Activated effector memory CD4-positive, alpha-beta T cell treated with Interleukin-2 at 50 U/mL for 16 hours (primary cell): Measurements from ENCODE around the gene HSPB7.
A peak's percentile ranks its signal among the peaks of the same experiment; 100 is the strongest.

Experiments used
- DNase-seq: peaks from one replicate; pipeline ENCODE4 v3.0.0-alpha.2; 2020

The HSPB7 gene

DNA sequence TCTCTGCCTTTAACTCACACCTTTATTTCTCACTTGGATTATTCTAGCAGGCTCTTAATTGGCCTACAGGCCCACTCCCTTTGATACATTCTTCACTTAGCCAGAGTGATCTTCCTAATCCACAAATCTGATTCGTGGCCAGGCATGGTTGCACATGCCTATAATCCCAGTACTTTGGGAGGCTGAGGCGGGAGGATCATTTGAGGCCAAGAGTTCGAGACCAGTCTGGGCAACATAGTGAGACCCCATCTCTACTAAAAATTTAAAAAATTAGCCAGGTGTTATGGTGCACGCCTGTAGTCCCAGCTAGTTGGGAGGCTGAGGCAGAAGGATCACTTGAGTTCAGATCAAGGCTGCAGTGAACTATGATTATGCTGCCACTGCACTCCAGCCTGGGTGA lies 44.1 kb downstream of the HSPB7 start:
- DNase-seq, result no peak

DNA sequence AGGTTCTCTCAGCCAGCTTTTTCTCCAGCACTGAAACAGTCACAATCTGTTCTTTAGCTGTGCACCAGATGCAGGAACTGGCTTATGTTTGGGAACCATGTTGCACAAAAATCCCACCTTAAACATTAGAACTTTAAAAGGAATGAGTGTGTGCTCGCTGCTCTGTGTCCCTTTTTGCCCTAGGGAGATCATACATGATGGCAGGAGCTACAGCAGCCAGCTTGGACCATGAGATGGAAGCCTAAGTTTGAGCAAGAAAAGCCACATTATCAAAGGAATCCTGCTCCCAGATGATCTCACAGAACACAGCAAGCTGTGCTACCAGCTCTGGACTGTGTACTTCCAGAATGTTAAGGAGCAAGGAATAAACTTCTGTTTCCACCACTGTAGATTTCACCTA lies 45.4 kb downstream of the HSPB7 start:
- no peak for DNase-seq

DNA sequence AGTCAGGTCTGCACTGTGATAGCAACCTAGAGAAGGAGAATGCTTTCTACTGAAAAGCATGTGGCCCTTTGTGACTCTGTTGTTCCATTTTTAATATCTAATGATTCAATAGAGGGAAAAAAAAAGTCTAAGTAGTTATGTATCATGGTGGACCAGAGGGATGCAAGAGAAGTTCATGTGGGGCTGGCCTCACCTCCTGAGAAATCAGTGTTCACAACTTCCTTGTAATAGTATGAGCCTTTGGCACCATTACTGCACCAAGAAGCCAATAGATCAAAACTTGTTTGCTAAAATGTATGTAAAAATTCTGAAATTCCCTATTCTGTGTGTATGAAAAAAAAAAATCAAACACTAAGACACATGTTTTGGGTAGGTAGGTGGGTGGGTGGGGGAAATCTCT lies 46.9 kb downstream of the HSPB7 start:
- no peak for DNase-seq

DNA sequence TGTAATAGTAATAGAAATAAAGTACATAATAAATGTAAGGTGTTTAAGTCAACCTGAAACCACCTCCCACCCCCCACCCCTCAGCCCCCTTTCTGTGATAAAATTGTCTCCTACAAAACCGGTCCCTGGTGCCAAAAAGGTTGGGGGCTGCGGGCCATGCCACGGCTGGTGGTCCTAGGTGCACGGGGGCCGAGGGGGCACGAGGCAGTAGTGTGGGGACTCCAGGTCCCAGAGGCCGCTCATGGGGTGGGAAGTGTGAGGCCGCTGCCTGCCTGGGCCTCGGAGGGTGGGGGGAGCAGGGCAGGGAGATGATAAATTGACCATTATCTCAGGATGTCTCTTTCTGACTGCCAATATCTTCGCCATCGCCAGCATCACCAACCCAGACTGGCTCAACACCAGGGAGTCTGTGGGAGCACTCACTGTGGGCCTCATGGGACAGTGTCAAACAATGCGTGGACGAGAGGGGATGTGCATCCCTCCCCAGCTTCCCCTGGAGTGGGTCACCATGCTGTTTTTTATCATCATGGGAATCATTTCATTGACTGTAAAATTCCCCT lies 48.4 kb downstream of the HSPB7 start:
- no peak for DNase-seq

DNA sequence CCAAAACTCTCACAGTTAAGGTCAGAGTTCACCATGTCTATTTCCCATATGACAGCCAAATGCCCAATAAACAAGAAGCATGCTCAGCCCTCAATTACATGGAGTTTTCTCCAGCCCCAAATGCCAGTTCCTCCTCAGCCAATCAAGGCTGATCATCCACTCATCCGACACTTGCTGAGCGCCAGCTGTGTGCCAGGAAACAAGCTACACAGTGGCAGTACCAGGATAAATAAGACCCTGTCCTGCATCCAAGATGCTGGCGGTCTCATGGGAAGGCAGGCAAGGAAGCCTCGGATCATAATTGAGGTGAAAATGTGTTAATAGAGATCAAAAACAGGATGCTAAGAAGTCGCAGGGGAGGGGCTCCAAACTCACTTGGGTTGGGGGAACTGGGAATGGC lies 49.7 kb downstream of the HSPB7 start:
- no peak for DNase-seq

DNA sequence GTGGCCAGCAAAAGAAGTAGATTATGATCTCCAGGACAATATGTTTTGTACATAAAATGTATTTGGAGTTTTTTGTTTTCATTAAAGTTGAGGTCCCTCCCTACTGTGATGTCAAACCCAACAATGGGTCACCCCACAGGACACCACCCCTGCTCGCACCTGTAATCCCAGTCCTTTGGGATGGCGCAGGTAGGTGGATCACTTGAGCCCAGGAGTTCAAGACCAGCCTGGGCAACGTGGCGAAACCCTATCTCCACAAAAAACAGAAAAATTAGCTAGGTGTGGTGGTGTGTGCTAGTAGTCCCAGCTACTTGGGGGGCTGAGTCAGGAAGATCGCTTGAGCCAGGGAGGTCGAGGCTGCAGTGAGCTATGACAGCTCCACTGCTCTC lies 50.9 kb downstream of the HSPB7 start:
- no peak for DNase-seq

DNA sequence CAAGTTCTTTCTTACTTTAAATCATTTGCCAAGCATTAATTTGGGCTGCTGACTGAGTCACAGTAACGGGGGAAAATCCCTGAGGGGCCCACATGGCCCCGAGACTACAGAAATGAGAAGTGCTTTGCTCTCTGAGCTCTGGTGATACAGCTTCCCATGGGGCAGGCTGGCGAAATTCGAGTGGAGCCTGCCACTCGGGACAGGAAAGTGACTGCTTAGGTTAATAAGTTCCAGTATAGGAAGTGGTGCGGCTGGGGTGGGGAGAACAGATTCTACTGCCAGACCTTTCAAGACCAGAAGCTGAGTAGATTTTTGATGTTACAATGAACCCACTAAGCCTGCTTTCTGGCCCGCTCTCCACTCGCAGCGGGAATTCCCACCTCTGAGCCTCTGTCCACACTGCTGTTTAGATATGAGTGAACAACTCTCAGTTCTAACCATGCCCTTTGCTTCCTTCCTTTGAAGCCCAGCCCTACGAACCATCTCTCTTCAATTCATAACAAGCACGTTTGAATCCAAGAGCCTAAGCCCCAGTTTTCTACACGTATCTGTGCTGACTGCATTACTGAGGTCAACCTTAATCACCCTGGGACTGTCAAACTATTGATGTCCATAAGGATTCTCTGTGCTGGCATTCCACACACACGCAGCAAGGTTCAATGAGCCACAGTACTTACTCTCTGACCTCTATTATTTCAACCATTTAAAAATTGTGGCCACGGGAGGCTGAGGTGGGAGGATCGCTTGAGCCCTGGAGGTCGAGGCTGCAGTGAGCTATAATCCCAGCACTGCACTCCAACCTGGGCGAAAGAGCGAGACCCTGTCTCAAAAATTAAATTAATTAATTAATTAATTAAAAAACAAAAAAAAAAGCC lies 51.5 kb downstream of the HSPB7 start:
- peak; percentile 28 for DNase-seq

DNA sequence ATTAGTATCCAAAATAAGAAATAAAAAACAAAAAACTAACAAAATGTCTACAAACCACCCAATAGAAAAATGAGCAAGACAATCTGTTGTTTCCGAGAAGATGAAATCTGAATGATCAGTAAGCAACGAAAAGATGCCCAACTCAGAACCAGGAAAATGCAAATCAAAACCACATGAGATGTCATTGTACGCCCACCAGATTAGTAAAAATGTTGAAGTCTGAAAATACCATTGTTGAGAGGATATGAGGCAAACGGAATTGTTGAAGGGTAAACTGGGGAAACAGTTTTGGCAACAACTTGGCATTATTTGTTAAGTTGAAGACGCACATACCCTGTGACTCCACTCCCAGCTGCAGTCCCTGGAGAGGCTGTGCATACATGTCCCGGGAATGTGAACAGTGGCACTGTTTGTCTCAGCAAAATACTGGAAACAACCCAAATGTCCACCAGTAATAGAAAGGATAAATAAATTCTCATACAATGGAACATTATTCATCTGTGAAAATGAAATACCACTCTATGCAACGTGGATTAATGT lies 52.5 kb downstream of the HSPB7 start:
- no peak for DNase-seq
